H1 (cell line): ENCODE data around the gene CHD1L. TPM values are rescaled to one million over a fixed set of nuclear protein-coding genes. Genes with fewer than 3 reads are reported as not detected.

Experiments used
- CTCF ChIA-PET: fragments of 300-600 bp; sonication (Branson Sonifier 250); formaldehyde crosslinking; loops from one replicate; lab custom pipeline; 2021; ENCODE audit not compliant: partially characterized antibody; lab: Charles Lee
- POLR2A ChIA-PET: fragments of 300-600 bp; sonication (Branson Sonifier 250); formaldehyde crosslinking; loops from one replicate; lab custom pipeline; 2021; ENCODE audit warnings: inconsistent platforms; ENCODE audit not compliant: partially characterized antibody; lab: Charles Lee
- DNase-seq, 2 experiments: peaks; one replicate each; pipeline versions ENCODE4 v3.0.0 to v3.0.0-alpha.2; 2010 to 2022; ENCODE audit warnings: low spot score in 2 of 2, low read depth in 1 of 2, mixed read lengths in 1 of 2
- FAIRE-seq: peaks from 2 replicates; lab custom pipeline; 2011; peaks lifted over from hg19 to GRCh38; lab: Jason Lieb, UNC
- H2AFZ ChIP-seq: 2 replicates; pipeline ENCODE4 v1.8.1; 2012; ENCODE audit warnings: low read length, inconsistent platforms
- H2AK5ac ChIP-seq: 2 replicates; pipeline ENCODE4 v1.6.1; 2013; ENCODE audit warnings: low read depth, low read length
- H2BK120ac ChIP-seq: replicated peaks from 2 replicates; pipeline ENCODE3; 2013; ENCODE audit warnings: low read depth, low read length, inconsistent platforms
- H2BK12ac ChIP-seq: 2 replicates; pipeline ENCODE4 v1.6.1; 2013; ENCODE audit warnings: low read depth, low read length
- H2BK15ac ChIP-seq: 2 replicates; pipeline ENCODE4 v1.6.1; 2013; ENCODE audit warnings: low read length
- H2BK20ac ChIP-seq: 2 replicates; pipeline ENCODE4 v1.6.1; 2013; ENCODE audit warnings: low read length
- H2BK5ac ChIP-seq: 2 replicates; pipeline ENCODE4 v1.6.1; 2013; ENCODE audit warnings: low read depth, low read length
- H3K14ac ChIP-seq: 2 replicates; pipeline ENCODE4 v1.6.1; 2013; ENCODE audit warnings: inconsistent platforms; ENCODE audit not compliant: insufficient read length
- H3K18ac ChIP-seq: 2 replicates; pipeline ENCODE4 v1.6.1; 2013; ENCODE audit warnings: low read length; ENCODE audit errors: extremely low read depth
- H3K23ac ChIP-seq: 2 replicates; pipeline ENCODE4 v1.6.1; 2013; ENCODE audit warnings: inconsistent platforms; ENCODE audit not compliant: insufficient read length
- H3K23me2 ChIP-seq: 2 replicates; pipeline ENCODE4 v1.6.1; 2013; ENCODE audit warnings: low read depth, low read length
- H3K27ac ChIP-seq: 2 replicates; pipeline ENCODE4 v1.6.1; 2011; ENCODE audit warnings: low read depth, low read length, inconsistent platforms
- H3K27me3 ChIP-seq, 4 experiments: replicated peaks in 1 of 4; 1 replicate in 1 of 4; 2 replicates in 3 of 4; pipeline versions ENCODE4 v1.6.1 to v1.8.1; 2011 to 2013; ENCODE audit warnings: low read length in 3 of 4, mild to moderate bottlenecking in 3 of 4, inconsistent platforms in 2 of 4, mixed read lengths in 2 of 4, moderate library complexity in 1 of 4; ENCODE audit not compliant: control insufficient read depth in 3 of 4, insufficient read depth in 3 of 4; ENCODE audit errors: extremely low read depth in 1 of 4
- H3K36me3 ChIP-seq, 4 experiments: 2 replicates each; pipeline versions ENCODE4 v1.6.1 to v1.8.1; 2011 to 2013; ENCODE audit warnings: mild to moderate bottlenecking in 4 of 4, low read length in 3 of 4, moderate library complexity in 2 of 4, control low read depth in 1 of 4, inconsistent platforms in 1 of 4; ENCODE audit not compliant: insufficient read depth in 4 of 4, control insufficient read depth in 2 of 4
- H3K4ac ChIP-seq: replicated peaks from 2 replicates; pipeline ENCODE3; 2013; ENCODE audit warnings: low read length, low read depth, mixed read lengths, inconsistent platforms; ENCODE audit not compliant: insufficient read length
- H3K4me1 ChIP-seq, 4 experiments: replicated peaks in 1 of 4; 1 replicate in 1 of 4; 2 replicates in 3 of 4; pipeline versions ENCODE4 v1.6.1 to v1.8.1; 2011 to 2013; ENCODE audit warnings: low read length in 3 of 4, inconsistent platforms in 2 of 4, mixed read lengths in 1 of 4; ENCODE audit not compliant: insufficient read depth in 4 of 4, control insufficient read depth in 3 of 4
- H3K4me2 ChIP-seq, 2 experiments: 2 replicates each; pipeline versions ENCODE4 v1.6.1 to v1.8.1; 2011 to 2013; ENCODE audit warnings: low read depth in 2 of 2, low read length in 2 of 2, control low read depth in 1 of 2, inconsistent platforms in 1 of 2, mild to moderate bottlenecking in 1 of 2; ENCODE audit not compliant: insufficient read depth in 1 of 2
- H3K4me3 ChIP-seq, 4 experiments: fragments of 200-600, 300-600 bp in 1 of 4; sonication (generic), shearing (Covaris generic), sonication (Bioruptor Twin) in 1 of 4; 2 replicates each; pipeline versions ENCODE4 v1.5.1 to v1.8.1; 2011 to 2016; ENCODE audit warnings: low read length in 4 of 4, low read depth in 3 of 4, control low read depth in 2 of 4, inconsistent platforms in 2 of 4, mild to moderate bottlenecking in 2 of 4, mixed read lengths in 1 of 4, moderate library complexity in 1 of 4; ENCODE audit not compliant: insufficient read depth in 2 of 4; ENCODE audit errors: extremely low read depth in 1 of 4
- H3K56ac ChIP-seq: replicated peaks from 2 replicates; pipeline ENCODE3; 2013; ENCODE audit warnings: low read depth, mild to moderate bottlenecking, mixed read lengths, low read length, inconsistent platforms; ENCODE audit not compliant: insufficient read length
- H3K79me1 ChIP-seq: 2 replicates; pipeline ENCODE4 v1.6.1; 2013; ENCODE audit warnings: low read depth, low read length, control low read depth
- H3K79me2 ChIP-seq, 2 experiments: 2 replicates each; pipeline versions ENCODE4 v1.6.1 to v1.8.1; 2012 to 2013; ENCODE audit warnings: low read length in 2 of 2, mild to moderate bottlenecking in 2 of 2, inconsistent platforms in 1 of 2; ENCODE audit not compliant: insufficient read depth in 2 of 2, control insufficient read depth in 1 of 2
- H3K9ac ChIP-seq, 4 experiments: replicated peaks in 1 of 4; 1 replicate in 1 of 4; 2 replicates in 3 of 4; pipeline versions ENCODE4 v1.6.1 to v1.8.1; 2011 to 2013; ENCODE audit warnings: low read depth in 3 of 4, low read length in 3 of 4, control low read depth in 2 of 4, mild to moderate bottlenecking in 2 of 4, moderate library complexity in 2 of 4, inconsistent platforms in 1 of 4; ENCODE audit errors: extremely low read depth in 1 of 4
- H3K9me3 ChIP-seq, 2 experiments: 2 replicates each; pipeline versions ENCODE4 v1.6.1 to v1.8.1; 2012 to 2013; ENCODE audit warnings: mild to moderate bottlenecking in 2 of 2, moderate library complexity in 2 of 2, control low read depth in 1 of 2, inconsistent platforms in 1 of 2, low read depth in 1 of 2, low read length in 1 of 2, mixed read lengths in 1 of 2; ENCODE audit not compliant: insufficient read depth in 2 of 2
- H4K20me1 ChIP-seq, 2 experiments: replicated peaks in 1 of 2; 2 replicates each; pipeline versions ENCODE3 to v1.8.1; 2011 to 2013; ENCODE audit warnings: inconsistent platforms in 2 of 2, low read length in 2 of 2, mild to moderate bottlenecking in 1 of 2; ENCODE audit not compliant: insufficient read depth in 2 of 2, control insufficient read depth in 1 of 2
- H4K5ac ChIP-seq: 2 replicates; pipeline ENCODE4 v1.6.1; 2013; ENCODE audit warnings: low read length, low read depth, mixed read lengths, inconsistent platforms; ENCODE audit not compliant: insufficient read length
- H4K8ac ChIP-seq: 2 replicates; pipeline ENCODE4 v1.8.0; 2013; ENCODE audit warnings: mild to moderate bottlenecking, moderate library complexity, low read length, inconsistent platforms; ENCODE audit not compliant: insufficient read depth; ENCODE audit errors: extremely low read depth
- H4K91ac ChIP-seq: replicated peaks from 2 replicates; pipeline ENCODE3; 2013; ENCODE audit warnings: low read length, mixed read lengths, inconsistent platforms; ENCODE audit not compliant: insufficient read length
- BCL11A ChIP-seq, 2 experiments: IDR thresholded peaks; one replicate each; pipeline ENCODE4 v1.6.1; 2011; ENCODE audit warnings: low read depth in 2 of 2, low read length in 2 of 2, mild to moderate bottlenecking in 2 of 2
- GABPA ChIP-seq: IDR thresholded peaks from 2 replicates; pipeline ENCODE4 v1.6.1; 2011; ENCODE audit warnings: mild to moderate bottlenecking, low read length, moderate library complexity, borderline replicate concordance; ENCODE audit not compliant: insufficient read depth
- GTF2F1 ChIP-seq: IDR thresholded peaks from 2 replicates; pipeline ENCODE4 v1.6.1; 2012; ENCODE audit warnings: low read depth, low read length, improper control_type of control experiment, borderline replicate concordance
- KDM5A ChIP-seq: fragments of 200-600 bp; IDR thresholded peaks from 2 replicates; pipeline ENCODE4 v1.7.1; 2012; ENCODE audit warnings: mild to moderate bottlenecking, low read length, inconsistent platforms, mixed read lengths
- MAFK ChIP-seq: IDR thresholded peaks from 2 replicates; pipeline ENCODE4 v1.6.1; 2012; ENCODE audit warnings: low read depth, mild to moderate bottlenecking, improper control_type of control experiment, low read length
- RBBP5 ChIP-seq: IDR thresholded peaks from 2 replicates; pipeline ENCODE4 v1.7.1; 2012; ENCODE audit warnings: low read depth, mild to moderate bottlenecking, inconsistent platforms, low read length, moderate library complexity, borderline replicate concordance
- SAP30 ChIP-seq: fragments of 300-600 bp; sonication (generic); IDR thresholded peaks from 2 replicates; pipeline ENCODE4 v1.7.1; 2012; ENCODE audit warnings: low read length, moderate library complexity, mild to moderate bottlenecking, inconsistent platforms; ENCODE audit not compliant: insufficient read depth, insufficient replicate concordance
- TEAD4 ChIP-seq: IDR thresholded peaks from 2 replicates; pipeline ENCODE4 v1.6.1; 2012; ENCODE audit warnings: low read depth, low read length, inconsistent platforms, mixed read lengths
- WGBS, 2 experiments: shearing (Covaris generic) in 1 of 2; methylation state at CpG; one replicate each; pipeline versions ENCODE4 v1.1.6 to v1.1.7; 2013 to 2015; ENCODE audit warnings: low lambda C conversion rate in 2 of 2, mixed read lengths in 2 of 2, inconsistent platforms in 1 of 2, low coverage in 1 of 2, missing lambda C conversion rate in 1 of 2; ENCODE audit not compliant: insufficient replicate concordance in 2 of 2, insufficient coverage in 1 of 2, insufficient read length in 1 of 2; ENCODE audit errors: extremely low coverage in 1 of 2, missing lambda C conversion rate in 1 of 2; 5-methylcytosine and 5-hydroxymethylcytosine counted together
- polyA plus RNA-seq, 7 experiments: library from polyadenylated mRNA; depleted of rRNA in 3 of 7; stranded (reverse) in 5 of 7; unstranded in 2 of 7; fragments of >200 nt in 5 of 7; fragments of 200-250 nt in 2 of 7; gene quantifications; 1 replicate in 5 of 7; 2 replicates in 1 of 7; 4 replicates in 1 of 7; pipeline versions ENCODE4 v1.2.1 to v1.2.3, GENCODE V29; 2011 to 2013; ENCODE audit warnings: missing spikeins in 2 of 7, mixed read lengths in 2 of 7
- total RNA-seq: library from RNA; stranded (reverse); fragmentation: NEBNext Ultra II Directional; extraction: Animal tissue kit (Norgen Biotek cat#: 25700); gene quantifications from 2 replicates; pipeline ENCODE4 v1.2.1, GENCODE V29; 2021

CHD1L gene
- total and polyA plus RNA-seq, 2 of the 8 experiments (the other 6 are each of a cell fraction or from before 2014, with no cell fraction given): 20.2 to 51.2 TPM

GRCh38 chr1:147236448-147236847 is 6.0 kb upstream of the CHD1L start:
- no peak for TF ChIP-seq GABPA
- no peak for TF ChIP-seq KDM5A
- TF ChIP-seq MAFK: no peak
- no peak for TF ChIP-seq RBBP5
- no peak for TF ChIP-seq GTF2F1
- TF ChIP-seq TEAD4: no peak
- TF ChIP-seq SAP30: no peak
- TF ChIP-seq BCL11A (IDR thresholded peaks at IDR 0.05; ENCODE audit: low read depth in 2 of 2, low read length in 2 of 2): no peak
- TF ChIP-seq, all 59 proteins: peak for 0

More at GRCh38 chr1:147236448-147236847, 6.0 kb upstream of the CHD1L start:
- Histone ChIP-seq H2BK20ac (no peak overlapping the region), H2AFZ (no peak overlapping the region), H2BK5ac (no peak overlapping the region), H3K79me2 (no peaks in the 10 kb centered on the region), H3K36me3 (no peaks in the 10 kb centered on the region), H3K4me2 (no peak overlapping the region), H4K8ac (no peak overlapping the region), H3K9ac (no peak overlapping the region), H3K23me2 (no peaks in the 10 kb centered on the region; the same call in 1 of the 2 replicates), H4K20me1 (no peaks in the 10 kb centered on the region), H4K91ac (no peak overlapping the region), H4K5ac (no peak overlapping the region), H3K56ac (no peak overlapping the region), H2BK15ac (no peak overlapping the region), H3K27ac (no peak overlapping the region), H3K9me3 (peaks cover 16 to 34% of the 10 kb centered on the region in 2 experiments), H2AK5ac (no peak overlapping the region), H3K27me3 (no peaks in the 10 kb centered on the region), H2BK12ac (no peak overlapping the region), H3K4ac (no peak overlapping the region), H3K4me1 (peaks cover 0 to 10% (median 2%) of the 10 kb centered on the region in 4 experiments; a peak in 2 of 7 replicates), H3K18ac (no peak overlapping the region), H3K79me1 (no peaks in the 10 kb centered on the region), H2BK120ac (no peak overlapping the region), H3K14ac (no peak overlapping the region), H3K23ac (no peak overlapping the region), H3K4me3 (no peak overlapping the region)
- DNase-seq (no peak), FAIRE-seq (no peak)
- 78% methylated on average over 2 of the region's 2 CpGs; no CpG with 5 or more reads in 1 of the 2 experiments for WGBS, 2 experiments
- ChIA-PET POLR2A (interaction anchor here (0.9 to 3.4 kb wide), 3 partner anchors 21 to 152 kb away, joined by 3 to 19 read pairs (median 3); no protein-coding TSS in a partner anchor), CTCF (interaction anchor here (0.8 to 1.3 kb wide), 3 partner anchors 22 to 63 kb away, joined by 3 to 4 read pairs (median 3); no protein-coding TSS in a partner anchor)
